Measurements from ENCODE around the gene NSUN4.

NSUN4 gene

DNA sequence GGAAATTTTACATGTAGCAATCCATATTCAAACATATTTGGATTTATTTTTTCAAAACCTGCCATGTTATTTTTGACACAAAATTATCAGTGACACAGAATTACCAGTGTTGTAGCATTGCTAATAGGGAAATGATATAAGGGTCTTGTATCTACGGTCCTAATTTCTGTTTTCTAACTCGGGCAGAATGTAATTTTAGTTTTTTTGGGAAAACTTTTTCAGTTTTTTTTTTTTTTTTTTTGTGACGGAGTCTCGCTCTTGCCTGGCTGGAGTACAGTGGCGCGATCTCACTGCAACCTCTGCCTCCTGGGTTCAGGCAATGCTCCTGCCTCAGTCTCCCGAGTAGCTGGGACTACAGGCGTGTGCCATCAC is 34.5 kb upstream of the NSUN4 start:
- H2AFZ ChIP-seq (ENCODE audit: low read length), result no peak overlapping the region

GRCh38 chr1:46309401-46310159 is 31.0 kb upstream of the NSUN4 start:
- Histone ChIP-seq H2AFZ (ENCODE audit: low read length) (no peak overlapping the region), H3K79me2 (ENCODE audit: insufficient read depth, low read length) (peaks cover 44% of the 10 kb centered on the region), H3K9me3 (ENCODE audit: low read length) (no peaks in the 10 kb centered on the region), H3K9ac (ENCODE audit: low read length) (no peak overlapping the region), H3K4me1 (ENCODE audit: insufficient read depth, low read length, severe bottlenecking) (peaks cover 27% of the 10 kb centered on the region), H3K27ac (ENCODE audit: low read depth, low read length, poor library complexity, severe bottlenecking) (no peak overlapping the region), H3F3A (ENCODE audit: insufficient read depth, low read length) (no peaks in the 10 kb centered on the region), H3K9me2 (ENCODE audit: low read depth, low read length) (no peaks in the 10 kb centered on the region), H4K20me1 (ENCODE audit: insufficient read depth, low read length) (no peaks in the 10 kb centered on the region), H3K4me3 (ENCODE audit: low read depth, low read length, poor library complexity, severe bottlenecking) (no peak overlapping the region), H3K27me3 (ENCODE audit: insufficient read depth, low read length) (no peaks in the 10 kb centered on the region), H3K36me3 (ENCODE audit: insufficient read depth, low read length) (peaks cover 74% of the 10 kb centered on the region), H3K4me2 (ENCODE audit: low read length) (no peak overlapping the region)
- TF ChIP-seq, protein P1, sequence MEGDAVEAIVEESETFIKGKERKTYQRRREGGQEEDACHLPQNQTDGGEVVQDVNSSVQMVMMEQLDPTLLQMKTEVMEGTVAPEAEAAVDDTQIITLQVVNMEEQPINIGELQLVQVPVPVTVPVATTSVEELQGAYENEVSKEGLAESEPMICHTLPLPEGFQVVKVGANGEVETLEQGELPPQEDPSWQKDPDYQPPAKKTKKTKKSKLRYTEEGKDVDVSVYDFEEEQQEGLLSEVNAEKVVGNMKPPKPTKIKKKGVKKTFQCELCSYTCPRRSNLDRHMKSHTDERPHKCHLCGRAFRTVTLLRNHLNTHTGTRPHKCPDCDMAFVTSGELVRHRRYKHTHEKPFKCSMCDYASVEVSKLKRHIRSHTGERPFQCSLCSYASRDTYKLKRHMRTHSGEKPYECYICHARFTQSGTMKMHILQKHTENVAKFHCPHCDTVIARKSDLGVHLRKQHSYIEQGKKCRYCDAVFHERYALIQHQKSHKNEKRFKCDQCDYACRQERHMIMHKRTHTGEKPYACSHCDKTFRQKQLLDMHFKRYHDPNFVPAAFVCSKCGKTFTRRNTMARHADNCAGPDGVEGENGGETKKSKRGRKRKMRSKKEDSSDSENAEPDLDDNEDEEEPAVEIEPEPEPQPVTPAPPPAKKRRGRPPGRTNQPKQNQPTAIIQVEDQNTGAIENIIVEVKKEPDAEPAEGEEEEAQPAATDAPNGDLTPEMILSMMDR (IDR thresholded peaks at IDR 0.05; ENCODE audit: low read length), result no peak
- no peak for TF ChIP-seq EZH2 (IDR thresholded peaks at IDR 0.05; ENCODE audit: borderline replicate concordance, low read length)

More for the DNA sequence above, 34.5 kb upstream of the NSUN4 start:
- H3K9me3 ChIP-seq (ENCODE audit: low read length), result no peaks in the 10 kb centered on the region
- no peak for TF ChIP-seq EZH2 (IDR thresholded peaks at IDR 0.05; ENCODE audit: borderline replicate concordance, low read length)
- TF ChIP-seq, protein P1 (IDR thresholded peaks at IDR 0.05; ENCODE audit: low read length), result no peak
- peaks cover 40% of the 10 kb centered on the region for H3K36me3 ChIP-seq (ENCODE audit: insufficient read depth, low read length)
- peak overlapping the region; percentile 70 for H3K9ac ChIP-seq (ENCODE audit: low read length)
- no peaks in the 10 kb centered on the region for H3K9me2 ChIP-seq (ENCODE audit: low read depth, low read length)
- peaks cover 35% of the 10 kb centered on the region for H3K4me1 ChIP-seq (ENCODE audit: insufficient read depth, low read length, severe bottlenecking)
- H3K4me3 ChIP-seq (ENCODE audit: low read depth, low read length, poor library complexity, severe bottlenecking), result peak overlapping the region; percentile 98
- H4K20me1 ChIP-seq (ENCODE audit: insufficient read depth, low read length), result no peaks in the 10 kb centered on the region
- peak overlapping the region; percentile 90 for H3K4me2 ChIP-seq (ENCODE audit: low read length)
- no peak overlapping the region for H3K27ac ChIP-seq (ENCODE audit: low read depth, low read length, poor library complexity, severe bottlenecking)
- H3F3A ChIP-seq (ENCODE audit: insufficient read depth, low read length), result no peaks in the 10 kb centered on the region
- peaks cover 54% of the 10 kb centered on the region for H3K79me2 ChIP-seq (ENCODE audit: insufficient read depth, low read length)
- no peaks in the 10 kb centered on the region for H3K27me3 ChIP-seq (ENCODE audit: insufficient read depth, low read length)

GRCh38 chr1:46310321-46310720 is 30.3 kb upstream of the NSUN4 start:
- Histone ChIP-seq H3K36me3 (ENCODE audit: insufficient read depth, low read length) (peaks cover 80% of the 10 kb centered on the region), H4K20me1 (ENCODE audit: insufficient read depth, low read length) (no peaks in the 10 kb centered on the region)

More at GRCh38 chr1:46310321-46310720, 30.3 kb upstream of the NSUN4 start:
- no peak overlapping the region for H3K9ac ChIP-seq (ENCODE audit: low read length)
- no peak for TF ChIP-seq EZH2 (IDR thresholded peaks at IDR 0.05; ENCODE audit: borderline replicate concordance, low read length)
- TF ChIP-seq, protein P1 (IDR thresholded peaks at IDR 0.05; ENCODE audit: low read length), result no peak
- H3K79me2 ChIP-seq (ENCODE audit: insufficient read depth, low read length), result peaks cover 36% of the 10 kb centered on the region
- H3K4me1 ChIP-seq (ENCODE audit: insufficient read depth, low read length, severe bottlenecking), result peaks cover 27% of the 10 kb centered on the region
- H2AFZ ChIP-seq (ENCODE audit: low read length), result no peak overlapping the region
- no peak overlapping the region for H3K4me3 ChIP-seq (ENCODE audit: low read depth, low read length, poor library complexity, severe bottlenecking)
- H3K27ac ChIP-seq (ENCODE audit: low read depth, low read length, poor library complexity, severe bottlenecking), result no peak overlapping the region
- H3K9me3 ChIP-seq (ENCODE audit: low read length), result no peaks in the 10 kb centered on the region
- no peaks in the 10 kb centered on the region for H3K27me3 ChIP-seq (ENCODE audit: insufficient read depth, low read length)
- H3K4me2 ChIP-seq (ENCODE audit: low read length), result no peak overlapping the region
- no peaks in the 10 kb centered on the region for H3F3A ChIP-seq (ENCODE audit: insufficient read depth, low read length)
- H3K9me2 ChIP-seq (ENCODE audit: low read depth, low read length), result no peaks in the 10 kb centered on the region

All from OCI-LY1 (cell line).